Panc1 (cell line): ENCODE results near the gene WNT5A. TPM values are rescaled to one million over a fixed set of nuclear protein-coding genes. Genes with fewer than 3 reads are reported as not detected.

Experiments used
- ATAC-seq: fragments of 200-7000 bp; cut with Tn5 transposase; 2 replicates; pipeline ENCODE4 v1.9.1; 2020; ENCODE audit warnings: mild to moderate bottlenecking, moderate library complexity
- BruUV-seq: library from RNA; stranded (reverse); fragments of 400-500 nt; replicated peaks from 2 replicates; lab custom pipeline; 2021; lab: Mats Ljungman, UMichigan
- CTCF ChIA-PET: fragments of 300-600 bp; sonication (Branson Sonifier 250); formaldehyde crosslinking; loops from one replicate; lab custom pipeline; 2022; ENCODE audit warnings: antibody characterized with exemption; lab: Charles Lee
- POLR2A ChIA-PET: fragments of 300-600 bp; sonication (Branson Sonifier 250); formaldehyde crosslinking; loops from one replicate; lab custom pipeline; 2022; ENCODE audit warnings: antibody characterized with exemption; lab: Charles Lee
- DNase-seq: peaks from one replicate; pipeline ENCODE4 v3.0.0-alpha.2; 2010; ENCODE audit warnings: low read depth, low spot score
- H3K27ac ChIP-seq: 2 replicates; pipeline ENCODE4 v1.5.1; 2011; ENCODE audit warnings: mild to moderate bottlenecking, low read length, inconsistent platforms
- H3K27me3 ChIP-seq: fragments of 200-500 bp; sonication (Bioruptor generic); 2 replicates; pipeline ENCODE4 v1.6.0; 2014; ENCODE audit warnings: low read length, inconsistent platforms; ENCODE audit not compliant: control insufficient read depth, insufficient read depth
- H3K36me3 ChIP-seq: fragments of 200-500 bp; sonication (Bioruptor generic); 2 replicates; pipeline ENCODE4 v1.5.1; 2014; ENCODE audit warnings: inconsistent platforms, mild to moderate bottlenecking, low read length, moderate library complexity; ENCODE audit not compliant: control insufficient read depth, insufficient read depth
- H3K4me1 ChIP-seq: 2 replicates; pipeline ENCODE4 v1.5.1; 2011; ENCODE audit warnings: inconsistent platforms, mild to moderate bottlenecking, low read length, moderate library complexity; ENCODE audit not compliant: control insufficient read depth, insufficient read depth
- H3K4me3 ChIP-seq, 2 experiments: 2 replicates each; pipeline ENCODE4 v1.5.1; 2011 to 2012; ENCODE audit warnings: low read depth in 2 of 2, low read length in 2 of 2, mild to moderate bottlenecking in 2 of 2, inconsistent platforms in 1 of 2, moderate library complexity in 1 of 2
- H3K9me3 ChIP-seq: fragments of 200-500 bp; sonication (Bioruptor generic); 2 replicates; pipeline ENCODE4 v1.5.1; 2014; ENCODE audit warnings: low read depth, mild to moderate bottlenecking, inconsistent platforms, low read length, moderate library complexity; ENCODE audit not compliant: control insufficient read depth, insufficient read depth
- CTCF ChIP-seq: fragments of 450-650 bp; IDR thresholded peaks from 2 replicates; pipeline ENCODE4 v1.5.1; 2017; ENCODE audit warnings: mild to moderate bottlenecking
- POLR2AphosphoS5 ChIP-seq: IDR thresholded peaks from 2 replicates; pipeline ENCODE4 v1.6.1; 2012; ENCODE audit warnings: mild to moderate bottlenecking, low read depth, low read length, moderate library complexity
- REST ChIP-seq, 2 experiments: IDR thresholded peaks; 2 replicates each; pipeline ENCODE4 v1.6.1; 2011 to 2012; ENCODE audit warnings: low read depth in 2 of 2, control low read depth in 1 of 2, low read length in 1 of 2, mild to moderate bottlenecking in 1 of 2, moderate library complexity in 1 of 2; ENCODE audit not compliant: insufficient read depth in 1 of 2
- SIN3A ChIP-seq: IDR thresholded peaks from 2 replicates; pipeline ENCODE4 v1.6.1; 2012; ENCODE audit warnings: low read depth, mild to moderate bottlenecking, low read length, moderate library complexity, borderline replicate concordance; ENCODE audit not compliant: insufficient read depth
- TCF7L2 ChIP-seq: IDR thresholded peaks from 2 replicates; pipeline ENCODE4 v1.6.1; 2011; ENCODE audit warnings: mild to moderate bottlenecking, low read depth, low read length, inconsistent platforms
- in situ Hi-C: cut with HindIII; loops from 2 replicates; pipeline ENCODE4 v1.10.0; 2016; ENCODE audit warnings: low sequenced_read_pairs, low pct_unique_long_range_greater_than_20kb
- intact Hi-C: fragments of 100-400 bp; cut with micrococcal nuclease; formaldehyde crosslinking; loops from one replicate; pipeline ENCODE4 v1.10.0; 2022; ENCODE audit not compliant: unreplicated experiment
- total RNA-seq: library from RNA; stranded (reverse); gene quantifications from one replicate; pipeline ENCODE4 v1.2.1, GENCODE V29; 2021; ENCODE audit not compliant: unreplicated experiment

Gene WNT5A
- total RNA-seq, 1 experiment from 2014 or later: 0.54 TPM

GRCh38 chr3:55486101-55486856, 827 bp downstream of the WNT5A start:
- Histone ChIP-seq H3K36me3 (no peaks in the 10 kb centered on the region), H3K9me3 (no peaks in the 10 kb centered on the region), H3K4me3 (peak overlapping the region; percentile 57 to 77), H3K4me1 (peaks cover 6% of the 10 kb centered on the region; the same call in 1 of the 2 replicates), H3K27me3 (peaks cover 5% of the 10 kb centered on the region; the same call in 1 of the 2 replicates), H3K27ac (no peak overlapping the region)
- POLR2A ChIA-PET: interaction anchor here (0.7 kb wide), 1 partner anchor 839 kb away, joined by 17 read pairs; no protein-coding TSS in a partner anchor
- BruUV-seq: no TSS peak
- in situ Hi-C loops: no loop called here
- TF ChIP-seq CTCF (no peak), TCF7L2 (no peak), REST (IDR thresholded peaks at IDR 0.05; ENCODE audit: insufficient read depth in 1 of 2, low read depth in 2 of 2, low read length in 1 of 2) (no peak), SIN3A (no peak), POLR2AphosphoS5 (no peak)
- no peak for ATAC-seq
- CTCF ChIA-PET: no interaction called here
- intact Hi-C loops: loop anchor here (5.0 to 10.0 kb wide), 4 partner anchors 261 to 766 kb away; no protein-coding TSS in a partner anchor
- no peak for DNase-seq

- peaks cover 8% of the 10 kb centered on the region for H3K27me3 ChIP-seq
- no peaks in the 10 kb centered on the region for H3K9me3 ChIP-seq
- H3K27ac ChIP-seq: no peak overlapping the region
- no TSS peak for BruUV-seq
- ChIA-PET CTCF (interaction anchor here (0.6 to 0.7 kb wide), 2 partner anchors 152 to 776 kb away, joined by 3 read pairs; no protein-coding TSS in a partner anchor), POLR2A (no interaction called here)
- TF ChIP-seq CTCF (peak; percentile 82), SIN3A (no peak)
- ATAC-seq (peak; percentile 83), DNase-seq (no peak)
- peak overlapping the region; percentile 57 to 77; a peak in 3 of 4 replicates for H3K4me3 ChIP-seq
- in situ Hi-C loops (no loop called here), intact Hi-C loops (loop anchor here (5.0 to 10.0 kb wide), 4 partner anchors 262 to 767 kb away; no protein-coding TSS in a partner anchor)
- peaks cover 6% of the 10 kb centered on the region; the same call in 1 of the 2 replicates for H3K4me1 ChIP-seq
- no peaks in the 10 kb centered on the region for H3K36me3 ChIP-seq
Measured at GRCh38 chr3:55484801-55485791, 2.0 kb downstream of the WNT5A start.
